GM19240 (cell line): Measurements from ENCODE around the gene MRC2.
"Not testable (repeated sequence)": the region's sequence is repeated elsewhere in the genome, so short reads cannot be mapped to it uniquely, and the experiment has no call there.

Experiments used
- DNase-seq: peaks from one replicate; pipeline ENCODE4 v3.0.0; 2011; ENCODE audit warnings: low spot score; ENCODE audit not compliant: insufficient read length

Gene MRC2

GRCh38 chr17:62611728-62612127, 15.7 kb upstream of the MRC2 start:
- no peak for DNase-seq

- not testable (repeated sequence) for DNase-seq
Observed at GRCh38 chr17:62612289-62612688, 15.2 kb upstream of the MRC2 start.

- DNase-seq, result not testable (repeated sequence)
Observed at GRCh38 chr17:62613095-62613494, 14.4 kb upstream of the MRC2 start.

- DNase-seq, result no peak
Observed at GRCh38 chr17:62614142-62614541, 13.3 kb upstream of the MRC2 start.

- no peak for DNase-seq
Observed at GRCh38 chr17:62615503-62615902, 12.0 kb upstream of the MRC2 start.

- no peak for DNase-seq
Observed at GRCh38 chr17:62616993-62617893, 10.2 kb upstream of the MRC2 start.

GRCh38 chr17:62617894-62618472, 9.5 kb upstream of the MRC2 start:
- no peak for DNase-seq

GRCh38 chr17:62618647-62619416, 8.6 kb upstream of the MRC2 start:
- DNase-seq, result no peak

- DNase-seq, result no peak
Observed at GRCh38 chr17:62619417-62620155, 7.9 kb upstream of the MRC2 start.

GRCh38 chr17:62621223-62621622, 6.2 kb upstream of the MRC2 start:
- DNase-seq, result no peak

- no peak for DNase-seq
Observed at GRCh38 chr17:62625184-62625869, 2.1 kb upstream of the MRC2 start.

- DNase-seq, result no peak
Observed at GRCh38 chr17:62625870-62626200, 1.6 kb upstream of the MRC2 start.

GRCh38 chr17:62626719-62627218, 701 bp upstream of the MRC2 start:
- DNase-seq, result no peak

GRCh38 chr17:62627904-62628633, 599 bp downstream of the MRC2 start:
- DNase-seq, result no peak

- no peak for DNase-seq
Observed at GRCh38 chr17:62628831-62629555, 1.5 kb downstream of the MRC2 start.

- DNase-seq, result no peak
Observed at GRCh38 chr17:62629556-62630364, 2.3 kb downstream of the MRC2 start.

- no peak for DNase-seq
Observed at GRCh38 chr17:62630365-62631085, 3.1 kb downstream of the MRC2 start.
